Epithelial cell of alveolus of lung (primary cell): ENCODE data around the gene ZNF79. TPM values are rescaled to one million over a fixed set of nuclear protein-coding genes. Genes with fewer than 3 reads are reported as not detected.

Experiments used
- total RNA-seq: library from RNA; depleted of rRNA; stranded (reverse); fragments of >200 nt; gene quantifications from 2 replicates; pipeline ENCODE4 v1.2.1, GENCODE V29; 2015

ZNF79 gene
- 5.9 and 6.6 TPM in 2 replicates for total RNA-seq

GRCh38 chr9:127423934-127424675 lies at the start of gene ZNF79:
TSS of gene ZNF79 (plus strand) at chr9:127424382. CDS start at chr9:127424788, 406 bp downstream.

GRCh38 chr9:127396808-127397645 lies 27.2 kb upstream of the ZNF79 start, which contains the start of gene SLC2A8:
TSS of gene SLC2A8 (plus strand) at chr9:127397169. CDS start at chr9:127397231, 62 bp downstream.

GRCh38 chr9:127450830-127451607 lies 26.8 kb downstream of the ZNF79 start, which contains the start of the genes LRSAM1 and RPL12:
TSS of gene LRSAM1 (plus strand) at chr9:127451510. CDS start at chr9:127454528, 3,018 bp downstream.
TSS of gene RPL12 (minus strand) at chr9:127451406. CDS start at chr9:127451317, 89 bp downstream.

Other genes starting within 250 kb of the ZNF79 start
- gene GARNL3, start 159.6 kb upstream of the ZNF79 start, total RNA-seq, result 0.39 and 0.96 TPM in 2 replicates
- 6.5 and 16.0 TPM in 2 replicates for gene SLC2A8, start 27.2 kb upstream of the ZNF79 start, total RNA-seq
- gene RPL12, start 27.0 kb downstream of the ZNF79 start, total RNA-seq, result 3,154 and 4,961 TPM in 2 replicates
- gene LRSAM1, start 27.1 kb downstream of the ZNF79 start, total RNA-seq, result 7.3 and 17.6 TPM in 2 replicates
- 34.9 and 60.6 TPM in 2 replicates for gene STXBP1, start 187.9 kb downstream of the ZNF79 start, total RNA-seq